MM.1S (cell line): ENCODE results near the gene ELAVL4.

Source experiments
- DNase-seq: peaks from one replicate; pipeline ENCODE4 v3.0.0-alpha.2; 2015
- H2AFZ ChIP-seq: fragments of 300-600 bp; sonication (generic); 2 replicates; pipeline ENCODE4 v1.6.0; 2016; ENCODE audit warnings: antibody characterized with exemption, low read length
- H3F3A ChIP-seq: fragments of 300-600 bp; sonication (generic); 2 replicates; pipeline ENCODE4 v1.6.1; 2016; ENCODE audit warnings: mild to moderate bottlenecking, antibody characterized with exemption, low read length, moderate library complexity, mixed read lengths; ENCODE audit not compliant: insufficient read depth
- H3K27ac ChIP-seq: fragments of 300-600 bp; sonication (generic); 2 replicates; pipeline ENCODE4 v1.5.1; 2016; ENCODE audit warnings: mild to moderate bottlenecking, low read length
- H3K27me3 ChIP-seq: fragments of 300-600 bp; sonication (generic); replicated peaks from 2 replicates; pipeline ENCODE4 v1.6.0; 2016; ENCODE audit warnings: low read length; ENCODE audit not compliant: insufficient read depth
- H3K36me3 ChIP-seq: fragments of 300-600 bp; sonication (generic); replicated peaks from 2 replicates; pipeline ENCODE4 v1.6.1; 2016; ENCODE audit warnings: mild to moderate bottlenecking, low read length, mixed read lengths; ENCODE audit not compliant: insufficient read depth
- H3K4me1 ChIP-seq: fragments of 300-600 bp; sonication (generic); 2 replicates; pipeline ENCODE4 v1.6.1; 2016; ENCODE audit warnings: low read length, mixed read lengths
- H3K4me2 ChIP-seq: fragments of 300-600 bp; sonication (generic); 2 replicates; pipeline ENCODE4 v1.6.0; 2016; ENCODE audit warnings: low read depth, low read length
- H3K4me3 ChIP-seq: fragments of 300-600 bp; sonication (generic); 2 replicates; pipeline ENCODE4 v1.5.1; 2016; ENCODE audit warnings: low read length, mixed read lengths
- H3K79me2 ChIP-seq: fragments of 300-600 bp; sonication (generic); 2 replicates; pipeline ENCODE4 v1.6.1; 2016; ENCODE audit warnings: mixed run types, low read length, mixed read lengths
- H3K9ac ChIP-seq: fragments of 300-600 bp; sonication (generic); 2 replicates; pipeline ENCODE4 v1.6.1; 2016; ENCODE audit warnings: low read length, mixed read lengths
- H3K9me2 ChIP-seq: fragments of 300-600 bp; sonication (generic); replicated peaks from 2 replicates; pipeline ENCODE4 v1.6.1; 2016; ENCODE audit warnings: mild to moderate bottlenecking, low read length, mixed read lengths; ENCODE audit not compliant: insufficient read depth
- H3K9me3 ChIP-seq: fragments of 300-600 bp; sonication (generic); replicated peaks from 2 replicates; pipeline ENCODE4 v1.6.1; 2016; ENCODE audit warnings: mild to moderate bottlenecking, low read length, mixed read lengths; ENCODE audit not compliant: insufficient read depth
- H4K20me1 ChIP-seq: fragments of 300-600 bp; sonication (generic); 2 replicates; pipeline ENCODE4 v1.6.1; 2016; ENCODE audit warnings: mild to moderate bottlenecking, low read length, moderate library complexity, mixed read lengths; ENCODE audit not compliant: insufficient read depth
- CTCF ChIP-seq: fragments of 300-600 bp; sonication (generic); IDR thresholded peaks from 2 replicates; pipeline ENCODE4 v1.5.1; 2016; ENCODE audit warnings: antibody characterized with exemption, low read length, mixed read lengths
- EZH2 ChIP-seq: fragments of 300-600 bp; sonication (generic); optimal IDR thresholded peaks from 2 replicates; pipeline ENCODE3; 2017; ENCODE audit warnings: low read depth, mild to moderate bottlenecking, antibody characterized with exemption, low read length, mixed read lengths
- EZH2phosphoT487 ChIP-seq: fragments of 300-600 bp; sonication (generic); IDR thresholded peaks from 2 replicates; pipeline ENCODE4 v1.6.1; 2018; ENCODE audit warnings: antibody characterized with exemption, low read length

Gene ELAVL4

GRCh38 chr1:50251702-50252101, 143.0 kb downstream of the ELAVL4 start:
- Histone ChIP-seq H3K4me3 (no peak overlapping the region), H3K9me2 (no peaks in the 10 kb centered on the region), H2AFZ (no peak overlapping the region)

GRCh38 chr1:50252196-50252595, 143.5 kb downstream of the ELAVL4 start:
- Histone ChIP-seq H3K4me3 (no peak overlapping the region), H3K9me3 (no peaks in the 10 kb centered on the region), H3K9me2 (no peaks in the 10 kb centered on the region), H3F3A (no peaks in the 10 kb centered on the region), H3K79me2 (no peaks in the 10 kb centered on the region), H3K27me3 (no peaks in the 10 kb centered on the region), H3K36me3 (no peaks in the 10 kb centered on the region), H4K20me1 (no peaks in the 10 kb centered on the region), H3K27ac (no peak overlapping the region), H2AFZ (no peak overlapping the region), H3K9ac (no peak overlapping the region), H3K4me1 (no peaks in the 10 kb centered on the region), H3K4me2 (no peak overlapping the region)
- DNase-seq: no peak
- TF ChIP-seq EZH2phosphoT487 (no peak), CTCF (no peak), EZH2 (no peak)

More at GRCh38 chr1:50251702-50252101, 143.0 kb downstream of the ELAVL4 start:
- H3K4me2 ChIP-seq: no peak overlapping the region
- H3K27me3 ChIP-seq: no peaks in the 10 kb centered on the region
- no peaks in the 10 kb centered on the region for H4K20me1 ChIP-seq
- no peaks in the 10 kb centered on the region for H3K79me2 ChIP-seq
- no peak overlapping the region for H3K27ac ChIP-seq
- DNase-seq: no peak
- no peaks in the 10 kb centered on the region for H3K9me3 ChIP-seq
- no peak overlapping the region for H3K9ac ChIP-seq
- no peak for TF ChIP-seq EZH2phosphoT487
- no peak for TF ChIP-seq EZH2
- no peak for TF ChIP-seq CTCF
- no peaks in the 10 kb centered on the region for H3F3A ChIP-seq
- H3K36me3 ChIP-seq: no peaks in the 10 kb centered on the region
- no peaks in the 10 kb centered on the region for H3K4me1 ChIP-seq
